ENCODE measurements around the gene TCF21.
"Not testable (repeated sequence)": the region's sequence is repeated elsewhere in the genome, so short reads cannot be mapped to it uniquely, and the experiment has no call there.

The TCF21 gene

DNA sequence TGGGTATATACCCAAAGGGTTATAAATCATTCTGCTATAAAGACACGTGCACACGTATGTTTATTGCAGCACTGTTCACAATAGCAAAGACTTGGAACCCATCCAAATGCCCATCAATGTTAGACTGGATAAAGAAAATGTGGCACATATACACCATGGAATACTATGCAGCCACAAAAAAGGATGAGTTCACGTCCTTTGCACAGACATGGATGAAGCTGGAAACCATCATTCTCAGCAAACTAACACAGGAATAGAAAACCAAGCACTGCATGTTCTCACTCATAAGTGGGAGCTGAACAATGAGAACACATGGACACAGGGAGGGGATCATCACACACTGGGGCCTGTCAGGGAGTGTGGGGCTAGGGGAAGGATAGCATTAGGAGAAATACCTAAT, 47.4 kb downstream of the TCF21 start:
- DNase-seq = not testable (repeated sequence)

DNA sequence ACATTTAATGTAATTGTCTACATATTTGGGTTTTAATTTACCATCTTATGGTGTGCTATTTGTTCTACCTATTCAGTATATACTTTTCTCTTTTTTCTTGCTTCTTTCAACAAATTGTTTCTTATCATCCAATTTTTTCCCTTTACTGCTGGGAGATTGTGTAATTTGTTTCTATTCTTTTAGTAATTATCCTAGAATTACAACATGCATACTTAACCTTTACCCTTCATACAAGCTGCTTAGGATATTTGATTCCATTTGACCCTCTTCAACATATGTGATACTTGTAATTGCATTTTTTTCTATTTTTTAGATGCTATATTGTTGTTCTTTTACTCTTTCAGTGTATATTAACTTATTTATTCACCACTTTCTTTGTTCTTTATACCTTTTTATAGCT, 49.0 kb downstream of the TCF21 start:
- no peak for DNase-seq

DNA sequence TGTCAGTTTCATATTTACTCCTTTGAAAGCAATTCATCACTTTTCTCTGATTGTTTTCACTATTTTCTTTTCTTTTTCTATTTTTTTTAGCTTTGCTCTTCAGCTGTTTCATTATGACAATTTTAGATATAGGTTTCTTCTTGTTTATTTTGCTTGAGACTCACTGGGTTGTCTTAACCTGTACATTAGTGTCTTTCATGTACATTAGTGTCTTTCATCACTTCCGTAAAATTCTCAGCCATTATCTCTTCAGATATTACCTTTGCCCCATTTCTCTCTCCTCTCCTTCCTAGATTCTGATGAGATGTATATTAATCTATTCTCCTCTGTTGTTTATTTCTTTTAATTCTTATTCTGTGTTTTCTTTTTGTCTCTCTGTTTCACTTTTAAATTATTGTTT, 49.6 kb downstream of the TCF21 start:
- DNase-seq = no peak

DNA sequence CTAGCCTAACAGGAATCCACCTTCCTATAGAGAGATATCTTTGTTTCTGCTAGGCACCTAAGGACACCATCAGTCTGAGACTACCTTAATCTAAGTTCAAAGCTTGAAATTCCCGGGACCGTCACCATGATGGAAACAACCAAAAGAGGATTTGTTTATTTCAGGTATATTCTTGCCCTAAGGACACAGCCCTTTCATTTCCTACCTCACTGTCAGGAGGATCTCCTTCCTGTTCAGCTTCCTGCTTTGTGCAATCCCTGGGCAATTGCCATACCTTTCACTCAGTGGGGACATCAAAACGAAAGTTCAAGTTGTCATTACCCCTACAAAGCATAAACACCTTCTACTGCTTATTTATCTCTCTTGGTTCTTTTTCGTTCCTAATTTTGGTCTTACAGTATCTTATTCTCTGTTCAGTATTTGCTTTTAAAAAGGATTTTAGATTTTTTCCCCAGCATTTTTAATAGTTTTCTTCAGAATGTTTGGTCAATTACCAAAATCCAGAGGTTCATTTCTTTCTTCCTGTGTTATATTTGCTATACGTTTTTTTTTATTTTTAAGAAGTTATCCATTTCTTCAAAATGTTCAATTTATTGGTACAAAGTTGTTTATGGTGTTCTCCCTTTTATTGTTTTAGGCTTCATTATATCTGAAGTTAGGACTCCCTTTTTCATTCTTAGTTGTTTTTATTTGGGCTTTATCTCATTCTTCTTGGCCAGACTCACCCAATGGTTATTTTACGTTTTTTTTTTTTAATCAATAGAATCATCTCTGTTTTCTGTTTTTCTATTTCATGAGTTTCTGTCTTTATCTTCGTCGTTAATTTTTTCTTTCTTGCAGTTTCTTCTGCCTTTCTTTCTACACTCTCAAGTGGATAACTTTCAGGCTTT, 51.1 kb downstream of the TCF21 start:
- no peak for DNase-seq

Measured in NCI-H524 treated with DMSO at 0.1 percent for 48 hours (cell line).